ENCODE measurements around the gene FUS.
"Not testable (repeated sequence)": the region's sequence is repeated elsewhere in the genome, so short reads cannot be mapped to it uniquely, and the experiment has no call there.

FUS gene

DNA sequence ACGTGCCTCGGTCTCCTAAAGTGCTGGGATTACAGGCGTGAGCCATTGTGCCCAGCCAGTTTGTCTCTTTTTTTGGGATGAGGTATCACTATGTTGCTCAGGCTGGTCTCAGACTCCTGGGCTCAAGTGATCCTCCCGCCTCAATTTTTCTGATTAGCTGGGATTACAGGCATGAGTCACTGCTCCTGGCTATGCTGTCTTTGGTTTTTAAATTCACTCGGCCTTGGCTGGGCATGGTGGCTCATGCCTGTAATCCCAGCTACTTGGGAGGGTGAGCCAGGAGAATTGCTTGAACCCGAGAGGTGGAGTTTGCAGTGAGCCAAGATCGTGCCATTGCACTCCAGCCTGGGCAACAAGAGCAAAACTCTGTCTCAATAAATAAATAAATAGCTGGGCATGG, 35.5 kb upstream of the FUS start:
- DNase-seq = not testable (repeated sequence)

DNA sequence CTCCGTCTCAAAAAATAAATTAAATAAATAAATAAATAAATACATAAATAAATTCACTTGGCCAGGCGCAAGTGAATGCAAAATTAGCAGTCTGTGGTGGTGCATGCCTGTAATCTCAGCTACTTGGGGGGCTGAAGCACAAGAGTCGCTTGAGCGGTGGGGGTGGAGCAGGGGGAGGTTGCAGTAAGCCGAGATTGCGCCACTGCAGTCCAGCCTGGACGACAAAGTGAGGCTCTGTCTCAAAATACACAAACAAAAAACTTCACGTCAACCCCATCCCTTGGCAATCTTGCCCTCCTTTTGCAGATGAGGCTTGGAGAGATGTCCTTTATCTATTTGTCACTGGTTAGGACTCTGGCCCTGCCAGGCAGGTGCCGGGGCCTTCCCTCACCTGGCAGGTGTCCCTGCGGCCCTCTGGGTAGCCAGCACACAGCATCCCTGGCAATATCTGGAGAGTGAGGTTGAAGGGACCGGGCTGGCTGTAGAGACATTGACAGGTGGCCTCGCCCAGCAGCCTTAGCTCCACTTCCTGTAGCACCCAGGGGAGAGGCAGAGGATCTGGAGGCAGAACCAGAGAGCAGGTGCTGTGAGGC, 34.4 kb upstream of the FUS start:
- no peak for DNase-seq

DNA sequence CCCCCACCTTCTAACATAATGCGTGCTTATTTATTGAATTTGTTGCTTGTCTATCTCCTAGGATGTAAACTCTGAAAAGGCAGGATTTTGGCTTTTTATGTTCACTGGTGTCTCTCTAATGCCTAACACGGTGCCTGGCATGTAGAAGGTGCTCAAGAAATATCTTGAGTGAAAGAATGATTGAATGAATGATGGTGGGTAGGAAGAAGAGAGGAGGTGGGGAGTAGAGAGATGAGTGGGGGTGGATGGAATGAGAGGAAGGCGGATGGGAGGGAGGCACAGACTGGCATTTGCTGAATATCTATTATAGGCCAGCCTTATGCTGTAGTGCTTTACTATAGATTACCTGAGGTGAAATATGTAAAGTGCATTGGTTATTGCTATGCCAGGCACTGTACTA, 32.4 kb upstream of the FUS start:
- DNase-seq = no peak

DNA sequence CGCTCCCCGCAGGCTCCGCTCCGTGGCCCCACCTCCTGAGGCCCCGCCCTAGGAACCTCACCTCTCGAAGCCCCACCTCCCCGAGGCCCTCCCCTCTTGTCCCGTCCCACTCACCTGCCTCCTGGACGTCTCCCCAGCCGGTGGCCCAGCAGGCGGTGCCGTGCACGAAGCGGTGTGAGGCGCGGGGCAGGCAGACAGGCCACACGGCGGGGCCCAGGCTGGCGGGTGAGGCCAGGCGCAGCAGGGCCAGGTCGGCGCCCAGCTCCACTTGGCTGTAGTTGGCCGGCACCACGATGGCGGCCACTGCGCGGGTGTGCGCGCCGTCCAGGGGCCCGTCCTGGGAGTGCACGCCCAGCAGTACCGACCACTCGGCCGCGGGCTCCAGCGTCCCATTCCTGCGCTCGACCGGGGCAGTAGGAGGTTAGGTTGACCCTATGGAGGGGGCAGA, 31.6 kb upstream of the FUS start:
- no peak for DNase-seq

DNA sequence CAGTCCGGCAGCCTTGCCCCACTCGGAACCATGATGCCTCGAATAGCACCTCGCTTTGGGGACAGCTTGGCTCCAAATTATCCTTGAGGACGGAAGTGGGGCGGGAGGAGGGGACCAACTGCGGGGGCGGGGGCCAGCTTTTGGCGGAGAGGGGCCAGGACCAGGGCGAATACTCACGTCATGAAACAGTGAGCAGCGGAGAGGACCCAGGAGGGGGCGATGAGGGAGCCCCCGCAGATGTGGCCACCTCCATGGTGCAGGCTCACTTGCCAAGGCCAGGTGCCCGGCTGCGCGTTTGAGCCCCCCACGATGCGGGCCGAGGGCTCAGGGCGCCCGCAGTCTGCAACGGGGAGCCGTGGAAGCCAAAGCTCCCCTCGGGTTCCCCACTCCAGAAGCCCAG, 31.0 kb upstream of the FUS start:
- DNase-seq = no peak

DNA sequence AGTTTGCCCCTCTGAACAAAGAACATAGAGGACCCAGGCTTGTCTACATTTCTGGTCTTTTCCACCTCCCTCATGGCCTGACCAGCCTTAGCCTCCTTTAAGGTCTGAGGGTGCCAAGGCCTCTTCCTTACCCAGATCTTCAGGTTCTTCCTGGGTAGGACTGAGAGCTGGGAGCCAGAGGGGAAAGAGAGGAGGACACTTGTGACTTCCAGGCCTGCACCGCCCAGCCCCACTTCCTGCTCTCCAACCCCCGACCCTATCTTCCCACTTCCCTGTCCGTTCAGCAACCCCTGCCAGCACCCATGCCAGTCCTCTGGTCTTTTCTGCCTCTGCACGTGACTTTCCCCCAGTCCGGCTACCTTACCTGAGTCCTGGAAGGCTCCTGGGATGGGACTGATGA, 30.6 kb upstream of the FUS start:
- DNase-seq = no peak

DNA sequence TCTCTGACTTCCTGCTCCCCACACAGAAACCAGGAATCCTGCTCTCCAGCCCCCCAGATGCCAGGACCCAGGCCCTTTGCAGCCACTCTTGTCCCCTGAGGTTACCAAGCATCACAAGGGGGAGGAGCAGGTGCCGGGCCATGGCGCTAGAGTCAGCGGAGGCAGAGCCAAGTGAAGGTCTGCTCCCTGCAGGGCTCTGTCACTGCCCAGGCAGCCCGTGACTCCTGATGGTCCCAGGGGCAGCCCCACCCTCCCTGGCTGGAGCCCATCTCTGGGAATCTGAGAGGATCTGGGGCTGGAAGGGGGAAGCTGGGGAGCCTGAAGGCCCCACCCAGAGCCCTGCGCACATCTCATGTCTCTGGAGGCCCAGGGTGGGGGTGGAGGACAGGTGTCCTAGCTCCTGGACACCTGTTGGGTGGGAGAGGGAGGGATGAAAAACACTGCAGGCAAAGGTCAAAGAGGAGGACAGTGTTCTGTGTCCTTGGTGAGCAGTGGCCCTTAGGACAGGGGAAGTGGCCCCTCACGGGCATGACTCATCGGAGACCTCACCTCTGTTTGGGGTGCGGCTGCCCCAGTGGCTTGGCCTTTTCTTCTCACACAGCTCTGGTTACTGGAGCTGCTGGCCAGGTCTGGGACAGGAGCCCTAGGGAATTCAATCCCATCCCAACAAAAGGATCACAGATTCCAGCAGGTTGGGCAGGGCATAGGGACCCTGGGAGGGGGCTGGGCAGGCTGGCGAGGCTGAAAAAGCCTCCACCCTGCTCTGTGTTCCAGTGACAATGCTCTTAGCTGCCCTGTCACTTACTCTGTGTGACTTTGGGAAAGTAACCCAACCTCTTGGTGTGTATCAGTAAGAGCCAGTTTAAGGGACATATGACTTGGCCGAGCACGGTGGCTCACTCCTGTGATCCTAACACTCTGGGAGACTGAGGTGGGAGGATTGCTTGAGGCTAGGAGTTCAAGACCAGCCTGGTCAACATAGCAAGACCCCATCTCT, 29.7 kb upstream of the FUS start, which contains the start of gene PRSS36:
Gene PRSS36 (minus strand): TSS at position 173 of the 997 bp plus-strand sequence. CDS start 31 bp downstream, at position 142.
- no peak for DNase-seq

DNA sequence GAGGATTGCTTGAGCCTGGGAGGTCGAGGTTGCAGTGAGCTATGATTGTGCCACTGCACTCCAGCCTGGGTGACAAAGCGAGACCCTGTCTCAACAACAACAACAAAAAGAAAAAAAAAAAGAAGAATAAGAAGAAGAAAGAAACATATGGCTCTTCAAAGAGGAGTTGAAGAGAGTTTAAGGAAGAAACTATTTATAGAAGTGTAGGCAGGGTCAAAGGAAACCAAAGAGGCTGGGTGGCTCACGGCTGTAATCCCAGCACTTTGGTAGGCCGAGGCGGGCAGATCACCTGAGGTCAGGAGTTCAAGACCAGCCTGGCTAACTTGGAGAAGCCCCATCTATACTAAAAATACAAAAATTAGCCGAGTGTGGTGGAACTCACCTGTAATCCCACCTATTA, 29.0 kb upstream of the FUS start:
- not testable (repeated sequence) for DNase-seq

DNA sequence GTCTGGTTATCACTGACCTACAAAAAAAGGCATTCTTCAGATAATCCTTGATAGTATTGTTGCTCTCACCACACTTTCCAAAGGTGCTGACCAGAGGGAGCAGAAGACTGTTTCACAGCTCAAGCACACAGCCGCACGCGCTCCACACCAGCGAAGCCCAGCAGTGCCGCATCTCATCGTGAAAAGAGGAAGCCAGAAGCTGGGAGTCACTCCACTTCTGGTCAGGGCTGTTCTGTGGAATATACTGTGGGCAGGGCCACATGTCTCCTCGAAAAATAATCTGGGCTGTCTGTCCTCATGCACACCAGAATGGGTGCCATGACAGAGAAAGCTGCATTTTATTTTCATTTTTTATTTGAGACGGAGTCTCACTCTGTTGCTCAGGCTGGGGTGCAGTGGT, 22.8 kb upstream of the FUS start:
- no peak for DNase-seq

DNA sequence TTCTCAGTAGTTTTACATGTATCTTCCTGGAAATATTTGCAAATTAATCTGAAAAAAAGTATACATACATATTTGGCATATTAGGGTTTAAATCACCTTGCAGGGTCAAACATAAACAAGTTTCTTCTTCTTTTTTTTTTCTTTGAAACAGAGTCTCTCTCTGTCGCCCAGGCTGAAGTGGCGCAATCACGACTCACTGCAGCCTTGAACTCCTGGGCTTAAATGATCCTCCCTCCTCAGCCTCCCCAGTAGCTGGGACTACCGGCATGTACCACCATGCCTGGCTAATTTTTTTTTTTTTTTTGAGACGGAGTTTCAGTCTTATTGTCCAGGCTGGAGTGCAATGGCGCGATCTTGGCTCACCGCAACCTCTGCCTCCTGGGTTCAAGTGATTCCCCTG, 12.6 kb upstream of the FUS start:
- DNase-seq = no peak

DNA sequence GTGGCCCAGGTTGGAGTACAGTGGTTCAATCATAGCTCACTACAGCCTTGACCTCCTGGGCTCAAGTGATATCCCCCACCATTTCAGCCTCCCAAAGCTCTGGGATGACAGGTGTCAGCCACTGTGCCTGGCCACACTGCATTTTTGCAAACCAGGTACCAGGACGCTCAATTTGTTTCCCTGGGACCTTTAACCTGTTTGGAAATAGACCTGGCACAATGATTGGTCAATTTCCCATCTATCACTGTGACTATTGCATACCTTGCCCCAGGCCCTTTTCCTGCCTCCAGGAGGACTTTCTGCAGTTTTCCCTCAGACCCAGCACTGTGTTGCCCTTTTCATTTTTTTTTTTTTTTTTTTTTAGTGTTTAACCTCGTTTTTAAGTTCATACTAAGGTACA, 11.1 kb upstream of the FUS start:
- no peak for DNase-seq

DNA sequence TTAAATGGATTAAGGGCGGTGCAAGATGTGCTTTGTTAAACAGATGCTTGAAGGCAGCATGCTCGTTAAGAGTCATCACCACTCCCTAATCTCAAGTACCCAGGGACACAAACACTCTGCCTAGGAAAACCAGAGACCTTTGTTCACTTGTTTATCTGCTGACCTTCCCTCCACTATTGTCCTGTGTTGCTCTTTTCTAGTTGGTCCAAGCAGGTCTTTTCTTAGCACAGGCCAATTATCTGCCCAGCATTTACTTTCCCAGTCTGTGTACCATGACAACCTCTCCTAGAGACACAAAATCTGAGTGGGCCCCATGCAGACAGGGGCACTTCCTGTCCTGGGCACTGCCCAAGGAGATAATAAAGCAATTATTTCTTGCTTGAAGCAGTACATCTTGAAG, 9.9 kb upstream of the FUS start:
- not testable (repeated sequence) for DNase-seq

DNA sequence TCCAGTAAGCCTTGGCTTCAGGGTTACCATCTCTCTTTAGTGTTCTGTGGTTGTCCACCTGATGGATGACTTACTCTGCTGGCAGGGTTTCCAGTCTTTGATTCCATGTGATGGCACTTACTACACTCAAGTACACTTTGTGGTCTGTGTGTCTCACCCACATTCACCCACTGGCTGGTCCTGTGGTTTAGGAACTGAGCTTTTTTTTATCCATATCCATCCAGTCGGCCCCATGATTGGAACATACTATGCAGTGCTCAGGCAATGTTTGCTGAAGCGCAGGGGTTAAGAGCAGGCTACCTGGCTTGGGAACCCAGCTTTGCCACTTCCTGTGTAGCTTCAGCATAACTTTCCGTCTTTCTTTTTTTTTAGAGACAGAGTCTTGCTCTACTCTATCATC, 2.8 kb upstream of the FUS start:
- DNase-seq = no peak

DNA sequence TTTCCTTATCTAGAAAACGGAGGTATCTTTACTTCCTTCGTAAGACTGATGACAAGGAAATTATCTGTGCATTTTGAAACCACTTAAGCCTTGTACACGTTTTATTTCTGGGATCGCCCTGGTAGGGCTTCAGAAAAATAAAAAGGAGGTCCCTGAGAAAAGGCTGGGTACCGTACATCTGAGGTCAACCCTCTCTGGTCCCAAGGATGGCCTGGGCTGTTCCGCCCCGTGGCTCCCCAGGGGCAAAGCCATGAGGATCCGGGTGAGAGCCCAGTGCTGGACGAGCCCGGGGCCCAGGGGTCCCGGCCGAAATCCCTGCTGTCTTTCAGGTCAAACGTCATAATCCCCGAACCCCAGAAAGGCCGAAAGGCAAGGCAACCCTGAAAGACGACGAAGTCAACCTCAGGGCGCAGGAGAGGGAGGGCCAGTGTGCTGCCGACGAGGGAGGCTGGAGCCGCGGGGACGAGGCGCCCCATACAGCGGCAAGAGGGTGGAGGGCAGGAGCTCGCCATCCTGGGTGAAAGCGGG, 656 bp upstream of the FUS start:
- DNase-seq = no peak

DNA sequence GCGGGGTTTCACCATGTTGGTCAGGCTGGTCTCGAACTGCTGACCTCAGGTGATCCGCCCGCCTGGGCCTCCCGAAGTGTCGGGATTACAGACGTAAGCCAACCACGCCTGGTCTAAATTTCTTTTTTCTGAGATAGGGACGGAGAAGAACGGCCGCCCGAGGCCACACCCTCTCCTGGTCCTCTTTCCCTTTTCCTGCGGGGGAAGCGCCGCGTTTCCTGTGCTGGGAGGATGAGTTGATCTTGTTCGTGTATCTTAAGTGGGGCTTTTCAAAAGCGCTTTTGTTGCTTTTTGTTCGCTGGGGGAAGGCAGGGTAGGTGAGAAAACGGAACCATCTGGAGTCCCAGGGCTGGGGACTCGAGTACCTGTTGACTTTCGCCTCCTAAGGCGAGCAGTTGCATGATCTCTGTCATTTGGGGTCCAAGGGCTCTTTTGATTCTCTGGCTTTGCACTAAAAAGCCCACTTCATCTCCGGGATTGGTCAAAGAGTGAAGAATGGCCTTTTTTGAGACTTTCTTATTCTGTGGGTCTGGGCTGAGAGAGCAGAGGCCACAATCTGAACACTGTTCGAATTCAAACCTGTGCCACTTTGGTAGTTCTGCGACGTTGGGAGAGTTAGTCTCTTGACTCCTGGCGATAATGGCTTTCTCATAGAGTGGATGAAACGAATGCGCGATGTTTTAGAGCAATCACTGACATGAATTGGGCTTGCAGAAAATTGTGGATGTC, 1.3 kb downstream of the FUS start:
- no peak for DNase-seq

DNA sequence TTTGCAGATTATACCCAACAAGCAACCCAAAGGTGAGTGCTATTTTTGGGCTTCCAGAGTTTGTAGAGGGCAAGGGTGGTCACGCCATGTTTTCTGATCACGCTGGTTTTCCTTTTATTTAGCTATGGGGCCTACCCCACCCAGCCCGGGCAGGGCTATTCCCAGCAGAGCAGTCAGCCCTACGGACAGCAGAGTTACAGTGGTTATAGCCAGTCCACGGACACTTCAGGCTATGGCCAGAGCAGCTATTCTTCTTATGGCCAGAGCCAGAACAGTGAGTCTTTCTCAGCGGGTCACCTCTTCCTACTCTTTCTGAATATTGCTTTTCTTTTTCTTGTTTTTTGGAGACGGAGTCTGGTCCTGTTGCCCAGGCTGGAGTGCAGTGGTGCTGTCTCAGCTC, 2.5 kb downstream of the FUS start:
- DNase-seq = no peak

DNA sequence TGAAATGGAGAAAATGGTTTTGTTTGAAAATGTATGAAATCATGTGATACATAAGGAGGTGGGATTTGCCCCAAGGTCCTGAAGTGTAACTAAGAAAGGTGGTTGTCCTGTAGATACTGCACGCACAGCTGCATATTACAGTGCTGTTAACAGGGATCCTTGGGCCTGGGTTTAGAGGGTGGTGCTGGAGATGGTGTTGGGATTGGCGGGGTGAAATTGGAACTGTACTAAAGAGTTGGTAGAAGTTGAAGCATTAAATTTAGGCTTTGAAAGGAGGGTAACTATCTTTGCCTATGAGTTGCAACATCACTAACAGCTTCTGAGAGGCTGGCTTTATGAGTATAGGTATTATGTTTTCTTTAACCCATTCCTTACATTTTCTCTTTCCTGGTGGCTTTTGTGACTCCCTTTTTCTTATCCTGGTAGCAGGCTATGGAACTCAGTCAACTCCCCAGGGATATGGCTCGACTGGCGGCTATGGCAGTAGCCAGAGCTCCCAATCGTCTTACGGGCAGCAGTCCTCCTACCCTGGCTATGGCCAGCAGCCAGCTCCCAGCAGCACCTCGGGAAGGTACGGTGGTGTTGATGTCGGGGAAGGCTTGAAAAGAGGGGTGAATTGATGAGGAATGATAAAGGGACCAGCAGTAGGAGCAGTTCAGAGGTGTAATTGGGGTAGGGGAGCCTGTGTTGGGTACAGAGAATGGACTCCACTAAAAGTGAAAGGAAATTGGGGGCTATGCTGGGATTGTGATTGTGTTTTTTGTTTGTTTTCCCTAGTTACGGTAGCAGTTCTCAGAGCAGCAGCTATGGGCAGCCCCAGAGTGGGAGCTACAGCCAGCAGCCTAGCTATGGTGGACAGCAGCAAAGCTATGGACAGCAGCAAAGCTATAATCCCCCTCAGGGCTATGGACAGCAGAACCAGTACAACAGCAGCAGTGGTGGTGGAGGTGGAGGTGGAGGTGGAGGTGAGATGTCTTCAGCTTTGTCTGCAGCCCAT, 3.8 kb downstream of the FUS start:
- DNase-seq = no peak

DNA sequence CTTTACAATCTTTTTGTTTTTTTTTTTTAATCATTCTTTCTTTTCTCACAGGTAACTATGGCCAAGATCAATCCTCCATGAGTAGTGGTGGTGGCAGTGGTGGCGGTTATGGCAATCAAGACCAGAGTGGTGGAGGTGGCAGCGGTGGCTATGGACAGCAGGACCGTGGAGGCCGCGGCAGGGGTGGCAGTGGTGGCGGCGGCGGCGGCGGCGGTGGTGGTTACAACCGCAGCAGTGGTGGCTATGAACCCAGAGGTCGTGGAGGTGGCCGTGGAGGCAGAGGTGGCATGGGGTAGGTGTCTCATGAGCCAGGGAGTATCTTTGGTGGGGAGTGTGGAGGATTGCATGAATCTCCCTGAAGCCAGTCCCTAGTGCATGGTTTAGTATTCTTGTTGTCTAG, 4.9 kb downstream of the FUS start:
- DNase-seq = no peak

DNA sequence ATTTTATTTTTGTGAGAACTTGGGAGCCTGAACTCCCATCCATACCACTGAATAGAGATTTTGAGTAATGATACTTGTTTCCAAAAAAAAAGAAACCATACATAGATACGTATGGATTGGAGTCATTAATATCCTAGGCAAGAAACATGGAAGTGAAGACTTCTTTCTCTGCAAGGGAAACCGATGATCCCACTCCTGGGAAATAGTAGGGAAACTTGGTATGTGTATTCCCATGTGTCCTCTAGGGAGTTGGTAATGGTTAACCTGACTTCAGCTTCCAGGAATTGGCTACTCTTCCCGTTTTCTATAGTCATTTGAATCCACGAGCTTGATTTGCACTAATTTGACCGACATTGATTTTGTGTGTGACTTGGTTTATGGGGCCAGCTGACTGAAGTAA, 5.4 kb downstream of the FUS start:
- DNase-seq = no peak

DNA sequence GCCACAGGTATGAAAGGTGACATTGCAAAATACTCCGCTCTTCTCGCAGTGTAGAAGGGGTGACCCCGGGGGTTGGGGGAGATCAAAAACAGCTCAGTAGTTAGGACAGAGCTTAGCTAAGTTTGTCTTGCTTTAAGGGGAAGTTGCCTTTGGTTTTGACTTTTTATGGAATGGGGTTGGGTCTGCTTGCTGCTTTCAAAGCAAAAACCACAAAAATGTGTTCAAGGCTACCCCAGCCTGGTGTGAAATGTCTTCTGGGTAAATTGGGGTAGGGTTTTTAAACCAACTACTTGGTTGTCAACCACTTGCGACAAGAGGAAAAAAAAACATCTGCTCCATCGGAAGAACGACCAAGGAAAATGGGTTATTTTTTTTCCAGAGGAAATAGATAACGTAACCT, 6.2 kb downstream of the FUS start:
- no peak for DNase-seq

DNA sequence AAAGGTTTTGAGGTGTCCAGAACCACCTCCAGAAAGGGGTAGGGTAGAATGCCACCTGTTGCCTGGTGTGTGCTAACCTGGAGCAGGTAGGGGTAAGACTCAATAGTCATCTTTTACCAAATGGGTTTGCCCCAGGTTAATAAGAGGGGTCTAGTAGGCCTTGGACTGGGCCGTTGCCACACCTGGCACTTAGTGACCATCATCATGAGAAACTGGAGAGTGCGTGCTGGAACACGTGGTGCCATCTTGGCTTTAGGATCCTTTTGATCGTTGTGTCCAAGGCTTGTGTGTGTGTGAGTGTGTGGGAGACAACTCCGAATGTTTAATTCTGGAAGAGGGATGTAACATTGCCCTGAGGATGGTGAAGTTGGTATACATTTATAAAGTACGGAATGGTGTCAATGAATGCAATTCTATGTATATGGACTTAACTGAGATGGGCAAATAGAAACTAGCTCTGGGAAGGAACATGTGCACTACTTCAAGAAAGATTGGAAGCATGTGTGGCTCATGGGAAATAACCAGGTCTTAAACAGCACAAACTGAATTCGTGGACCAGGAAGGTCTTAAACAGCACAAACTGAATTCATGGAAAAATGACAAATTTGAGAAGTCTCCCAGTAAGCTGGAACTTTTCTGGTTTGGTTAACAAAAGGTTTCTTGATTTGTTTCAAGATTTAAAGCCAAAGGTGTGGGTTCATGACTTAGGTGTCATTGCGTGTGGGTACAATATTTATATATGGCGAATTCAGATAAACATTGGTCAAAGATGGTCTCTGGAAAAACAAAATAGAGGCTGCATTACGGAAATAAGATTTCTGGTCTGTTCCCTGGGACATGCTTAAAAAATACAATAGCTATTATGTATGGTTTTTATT, 7.2 kb downstream of the FUS start:
- DNase-seq = no peak
